Measurements from ENCODE around the gene IL1RAP.

DNA sequence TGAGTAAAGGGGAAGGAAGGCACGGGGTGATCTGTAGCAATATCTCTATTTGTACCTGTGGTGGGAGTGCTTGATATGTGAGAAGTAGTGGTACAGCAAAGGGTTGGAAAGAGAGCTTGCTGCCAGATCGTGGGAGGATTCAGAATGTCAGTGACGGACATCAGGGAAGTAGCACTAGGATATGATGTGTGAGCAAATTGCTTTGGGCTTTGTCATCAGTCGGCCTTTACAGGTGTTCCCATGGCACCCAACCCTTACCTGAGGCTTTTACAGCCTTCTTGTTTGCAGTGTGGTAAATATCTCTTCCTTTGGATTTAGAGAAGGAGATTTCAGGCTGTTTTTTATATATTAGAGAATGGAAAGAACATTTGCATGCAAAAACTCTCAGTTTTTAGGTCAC is 29.8 kb downstream of the IL1RAP start:
- no peak for TF ChIP-seq ZNF8 (CRISPR knock-in tag; IDR thresholded peaks at IDR 0.05)
- TF ChIP-seq GLIS3 (CRISPR knock-in tag; IDR thresholded peaks at IDR 0.05): no peak

All from SK-N-SH treated with all-trans-retinoic acid at 6 μM for 48 hours (cell line).